GM19324 (cell line): ENCODE data around the gene SLC25A14.
A peak's percentile ranks its signal among the peaks of the same experiment; 100 is the strongest.

Experiments
- ATAC-seq: cut with Tn5 transposase; IDR thresholded peaks from one replicate; pipeline ENCODE4 v1.9.1; 2021; ENCODE audit warnings: mild to moderate bottlenecking, moderate library complexity; ENCODE audit not compliant: unreplicated experiment, low FRiP score

Gene SLC25A14

DNA sequence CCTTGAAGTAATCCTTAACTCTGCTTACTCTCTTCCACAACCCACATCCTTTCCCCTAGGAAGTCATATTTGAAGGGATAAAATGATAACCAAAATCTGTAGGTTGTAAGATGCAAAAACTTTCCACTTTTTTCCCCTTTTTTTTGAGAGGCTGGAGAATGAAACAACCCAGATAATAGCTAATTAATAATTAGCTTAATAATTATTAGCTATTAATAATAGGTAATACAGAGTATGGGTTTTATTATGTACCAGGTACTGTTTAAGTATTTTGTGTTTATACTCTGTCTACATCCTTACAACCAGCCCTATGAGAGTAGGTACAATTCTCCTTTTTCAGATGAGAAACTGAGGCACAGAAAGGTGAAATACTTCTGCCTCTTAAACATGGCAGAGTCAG, 36.4 kb downstream of the SLC25A14 start:
- ATAC-seq = no peak

DNA sequence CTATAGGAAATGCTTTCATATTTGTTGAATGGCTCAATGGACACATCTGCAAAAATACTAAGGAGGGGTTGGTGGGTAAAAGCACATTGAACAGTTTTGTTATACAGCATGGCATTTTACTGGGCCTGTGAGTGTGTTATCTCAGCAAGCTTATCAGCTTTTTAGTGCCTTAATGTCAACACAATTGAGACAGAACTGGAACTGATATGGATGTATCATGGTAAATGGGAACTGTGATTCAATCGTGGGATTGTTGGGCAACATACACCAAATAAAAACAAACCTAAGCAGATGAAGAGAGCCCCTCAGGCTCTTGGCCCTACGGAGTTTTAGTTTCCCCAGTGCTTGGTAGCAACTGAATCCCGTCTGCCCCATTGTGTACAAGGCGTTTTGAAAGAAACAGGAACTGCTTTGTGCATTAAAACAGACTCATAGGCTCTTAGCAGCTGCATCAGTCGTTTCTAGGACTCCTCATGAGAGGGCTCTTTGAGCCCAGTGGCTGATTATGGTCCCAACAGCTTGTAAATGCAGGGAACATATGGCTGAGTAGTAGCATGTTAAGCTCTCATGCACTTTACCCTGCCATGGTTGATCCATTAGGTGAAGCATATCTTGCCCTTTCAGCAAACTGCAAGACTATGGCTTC, 38.4 kb downstream of the SLC25A14 start:
- no peak for ATAC-seq

DNA sequence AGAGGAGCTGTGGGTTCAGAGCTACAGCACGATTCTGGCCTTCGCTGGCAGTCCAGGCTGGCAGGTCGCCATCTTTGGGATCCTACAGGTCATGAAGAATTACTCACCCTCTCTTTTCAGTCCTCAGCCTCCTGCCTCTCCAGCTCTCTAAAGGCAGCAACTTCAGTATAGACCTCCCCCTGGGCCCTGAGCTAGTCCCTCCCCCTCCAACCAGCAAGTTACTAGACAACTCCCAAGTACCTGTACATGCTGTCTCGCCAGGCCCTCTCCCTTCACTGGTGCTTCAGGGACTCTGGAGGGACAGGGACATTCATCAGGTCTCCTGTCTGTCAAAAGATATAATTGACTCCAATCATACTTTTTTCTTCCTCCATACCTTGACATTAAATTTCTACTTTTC, 45.8 kb downstream of the SLC25A14 start, which contains the start of gene GPR119:
GPR119 (minus strand) TSS at position 155 of the 400 bp plus-strand sequence. CDS start 227 bp downstream, outside the sequence.
- no peak for ATAC-seq

- ATAC-seq = no peak
Measured at GRCh38 chrX:130386408-130386808, 46.7 kb downstream of the SLC25A14 start.

- ATAC-seq = no peak
Measured at GRCh38 chrX:130393451-130394074, 53.8 kb downstream of the SLC25A14 start.

GRCh38 chrX:130395341-130395740, 55.6 kb downstream of the SLC25A14 start:
- no peak for ATAC-seq

GRCh38 chrX:130401415-130402207, 61.9 kb downstream of the SLC25A14 start, which contains the start of gene RBMX2:
Gene RBMX2, plus strand, starts transcription at chrX:130401987. Its CDS starts 46 bp downstream, at chrX:130402033.
- ATAC-seq = peak; percentile 91

GRCh38 chrX:130402208-130402684, 62.5 kb downstream of the SLC25A14 start:
- ATAC-seq = no peak

DNA sequence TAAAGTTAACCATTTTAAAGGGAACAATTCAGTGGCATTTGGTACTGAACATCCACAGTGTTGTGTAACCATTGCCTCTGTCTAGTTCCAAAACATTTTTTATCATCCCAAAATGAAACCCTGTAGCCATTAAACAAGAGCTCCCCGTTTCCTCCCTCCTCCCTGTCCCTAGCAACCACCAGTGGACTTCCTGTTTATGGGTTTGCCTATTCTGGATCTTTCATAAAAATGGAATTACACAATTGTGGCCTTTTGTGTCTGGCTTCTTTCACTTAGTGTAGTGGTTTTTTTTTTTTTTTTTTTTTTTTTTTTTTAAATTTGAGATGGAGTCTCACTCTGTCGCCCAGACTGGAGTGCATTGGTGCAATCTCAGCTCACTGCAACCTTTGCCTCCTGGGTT, 73.7 kb downstream of the SLC25A14 start:
- no peak for ATAC-seq

DNA sequence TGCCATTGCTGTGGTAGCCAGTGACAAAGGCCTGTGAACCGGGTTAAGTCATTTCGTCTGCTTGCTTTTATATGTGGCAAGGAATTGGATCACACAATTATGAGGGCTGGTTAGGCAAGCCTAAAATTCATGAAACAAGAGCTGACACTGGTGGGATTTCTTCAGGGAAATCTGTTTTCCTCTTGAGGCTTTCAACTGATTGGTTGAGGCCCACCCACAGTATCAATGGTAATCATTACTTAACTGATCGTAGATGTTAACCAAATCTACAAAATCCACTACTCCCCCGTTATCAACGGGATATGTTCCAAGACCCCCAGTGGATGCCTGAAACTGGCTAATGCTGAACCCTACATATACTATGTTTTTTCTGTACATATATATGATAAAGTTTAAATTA, 75.1 kb downstream of the SLC25A14 start:
- ATAC-seq = no peak

DNA sequence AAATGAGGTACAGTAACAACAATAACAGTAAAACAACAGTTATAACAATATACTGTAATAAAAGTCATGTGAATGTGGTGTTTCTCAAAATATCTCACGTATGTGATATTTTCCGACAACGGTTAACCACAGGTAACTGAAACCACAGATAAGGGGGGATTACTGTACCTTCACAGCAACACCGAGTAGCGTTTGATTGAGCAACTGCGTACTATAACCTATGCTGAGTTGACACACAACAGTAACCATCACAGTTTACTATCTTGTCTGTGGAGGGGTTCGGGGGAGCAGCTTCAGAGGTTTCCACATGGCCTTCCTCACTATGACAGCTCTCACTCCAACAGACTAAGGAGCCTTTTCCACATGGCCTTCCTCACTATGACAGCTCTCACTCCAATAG, 75.5 kb downstream of the SLC25A14 start:
- no peak for ATAC-seq

GRCh38 chrX:130416785-130417184, 77.1 kb downstream of the SLC25A14 start:
- no peak for ATAC-seq

DNA sequence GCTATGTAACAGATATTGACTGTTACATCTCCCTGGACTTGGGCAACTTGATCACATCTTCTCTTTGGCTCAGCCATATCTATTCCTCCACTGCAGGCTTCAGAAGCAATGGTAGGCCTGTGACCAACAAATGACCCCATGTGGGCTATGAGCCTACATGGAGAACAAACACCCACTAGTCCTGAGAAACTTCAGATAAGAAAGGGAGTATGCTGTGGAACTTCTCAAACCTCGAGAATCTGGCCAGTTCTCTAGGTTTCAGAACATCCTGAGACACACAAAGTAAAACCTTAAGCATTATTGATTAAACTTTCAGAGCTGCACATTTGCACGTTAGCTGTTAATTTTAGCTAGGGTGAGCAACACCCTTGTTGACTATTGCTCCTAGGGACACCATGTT, 78.3 kb downstream of the SLC25A14 start:
- ATAC-seq = no peak

DNA sequence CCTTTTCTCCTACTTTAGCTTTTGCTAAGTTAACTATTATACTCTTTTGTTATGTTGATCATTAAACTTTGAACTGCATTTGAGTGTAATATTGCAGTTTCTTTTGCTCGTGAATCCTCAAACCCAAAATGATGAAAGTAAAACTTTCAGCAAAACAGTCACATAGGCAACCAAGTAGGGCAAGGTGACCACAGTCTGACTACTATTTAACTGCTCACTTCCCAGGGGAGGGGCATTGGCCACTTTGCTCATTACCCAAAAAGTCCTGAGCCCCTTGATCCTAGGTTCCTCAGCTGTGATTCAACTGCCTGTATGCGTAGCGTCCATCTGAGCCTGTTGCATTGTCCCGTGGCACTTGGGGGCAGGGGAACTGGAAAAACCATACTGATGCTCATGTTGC, 79.0 kb downstream of the SLC25A14 start:
- no peak for ATAC-seq

GRCh38 chrX:130419263-130419662, 79.5 kb downstream of the SLC25A14 start:
- ATAC-seq = no peak
